ENCODE measurements around the gene RMI2.

DNA sequence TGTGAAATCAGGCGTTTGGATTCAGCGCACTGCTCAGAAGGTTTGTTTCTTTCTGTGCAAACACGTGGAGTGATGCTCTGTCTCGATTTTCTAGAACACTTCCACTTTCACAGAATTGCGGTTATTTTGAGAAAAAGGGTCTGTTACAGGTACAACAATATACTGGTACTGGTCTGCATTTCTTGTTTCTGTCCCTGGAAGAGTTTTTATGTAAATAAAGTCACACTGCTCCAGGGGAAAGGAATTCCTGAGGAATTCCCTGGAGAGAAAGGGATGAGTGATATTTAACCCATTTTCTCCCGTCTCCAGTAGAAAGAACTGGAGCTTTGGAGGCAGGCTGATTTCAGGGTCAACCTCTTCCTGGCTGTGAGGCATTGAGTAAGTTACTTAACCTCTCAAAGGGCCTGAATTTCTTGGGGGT is 16.2 kb upstream of the RMI2 start:
- TF ChIP-seq, protein P1, sequence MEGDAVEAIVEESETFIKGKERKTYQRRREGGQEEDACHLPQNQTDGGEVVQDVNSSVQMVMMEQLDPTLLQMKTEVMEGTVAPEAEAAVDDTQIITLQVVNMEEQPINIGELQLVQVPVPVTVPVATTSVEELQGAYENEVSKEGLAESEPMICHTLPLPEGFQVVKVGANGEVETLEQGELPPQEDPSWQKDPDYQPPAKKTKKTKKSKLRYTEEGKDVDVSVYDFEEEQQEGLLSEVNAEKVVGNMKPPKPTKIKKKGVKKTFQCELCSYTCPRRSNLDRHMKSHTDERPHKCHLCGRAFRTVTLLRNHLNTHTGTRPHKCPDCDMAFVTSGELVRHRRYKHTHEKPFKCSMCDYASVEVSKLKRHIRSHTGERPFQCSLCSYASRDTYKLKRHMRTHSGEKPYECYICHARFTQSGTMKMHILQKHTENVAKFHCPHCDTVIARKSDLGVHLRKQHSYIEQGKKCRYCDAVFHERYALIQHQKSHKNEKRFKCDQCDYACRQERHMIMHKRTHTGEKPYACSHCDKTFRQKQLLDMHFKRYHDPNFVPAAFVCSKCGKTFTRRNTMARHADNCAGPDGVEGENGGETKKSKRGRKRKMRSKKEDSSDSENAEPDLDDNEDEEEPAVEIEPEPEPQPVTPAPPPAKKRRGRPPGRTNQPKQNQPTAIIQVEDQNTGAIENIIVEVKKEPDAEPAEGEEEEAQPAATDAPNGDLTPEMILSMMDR (IDR thresholded peaks at IDR 0.05; ENCODE audit: low read depth, low read length, missing input control), result no peak
- TF ChIP-seq RAD21 (IDR thresholded peaks at IDR 0.05) (no peak), ATF3 (IDR thresholded peaks at IDR 0.05) (no peak), FOXA2 (IDR thresholded peaks at IDR 0.05) (no peak), SP1 (IDR thresholded peaks at IDR 0.05) (no peak), YY1 (IDR thresholded peaks at IDR 0.05) (no peak), JUND (IDR thresholded peaks at IDR 0.05) (no peak), TAF1 (conservative IDR thresholded peaks at IDR 0.05) (no peak), EGR1 (IDR thresholded peaks at IDR 0.05; ENCODE audit: low read depth in 2 of 2) (no peak), NR2F2 (IDR thresholded peaks at IDR 0.05) (no peak), GABPA (IDR thresholded peaks at IDR 0.05 in 1 of 2, conservative IDR thresholded peaks at IDR 0.05 in 1 of 2) (no peak)
- TF ChIP-seq, protein P2, sequence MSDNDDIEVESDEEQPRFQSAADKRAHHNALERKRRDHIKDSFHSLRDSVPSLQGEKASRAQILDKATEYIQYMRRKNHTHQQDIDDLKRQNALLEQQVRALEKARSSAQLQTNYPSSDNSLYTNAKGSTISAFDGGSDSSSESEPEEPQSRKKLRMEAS (IDR thresholded peaks at IDR 0.05), result no peak
- TF ChIP-seq, protein P3, sequence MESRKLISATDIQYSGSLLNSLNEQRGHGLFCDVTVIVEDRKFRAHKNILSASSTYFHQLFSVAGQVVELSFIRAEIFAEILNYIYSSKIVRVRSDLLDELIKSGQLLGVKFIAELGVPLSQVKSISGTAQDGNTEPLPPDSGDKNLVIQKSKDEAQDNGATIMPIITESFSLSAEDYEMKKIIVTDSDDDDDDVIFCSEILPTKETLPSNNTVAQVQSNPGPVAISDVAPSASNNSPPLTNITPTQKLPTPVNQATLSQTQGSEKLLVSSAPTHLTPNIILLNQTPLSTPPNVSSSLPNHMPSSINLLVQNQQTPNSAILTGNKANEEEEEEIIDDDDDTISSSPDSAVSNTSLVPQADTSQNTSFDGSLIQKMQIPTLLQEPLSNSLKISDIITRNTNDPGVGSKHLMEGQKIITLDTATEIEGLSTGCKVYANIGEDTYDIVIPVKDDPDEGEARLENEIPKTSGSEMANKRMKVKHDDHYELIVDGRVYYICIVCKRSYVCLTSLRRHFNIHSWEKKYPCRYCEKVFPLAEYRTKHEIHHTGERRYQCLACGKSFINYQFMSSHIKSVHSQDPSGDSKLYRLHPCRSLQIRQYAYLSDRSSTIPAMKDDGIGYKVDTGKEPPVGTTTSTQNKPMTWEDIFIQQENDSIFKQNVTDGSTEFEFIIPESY (IDR thresholded peaks at IDR 0.05), result no peak

Data from liver (tissue), 3 donors.